ENCODE measurements around the gene TOLLIP.
"Not testable (repeated sequence)": the region's sequence is repeated elsewhere in the genome, so short reads cannot be mapped to it uniquely, and the experiment has no call there.

The TOLLIP gene

DNA sequence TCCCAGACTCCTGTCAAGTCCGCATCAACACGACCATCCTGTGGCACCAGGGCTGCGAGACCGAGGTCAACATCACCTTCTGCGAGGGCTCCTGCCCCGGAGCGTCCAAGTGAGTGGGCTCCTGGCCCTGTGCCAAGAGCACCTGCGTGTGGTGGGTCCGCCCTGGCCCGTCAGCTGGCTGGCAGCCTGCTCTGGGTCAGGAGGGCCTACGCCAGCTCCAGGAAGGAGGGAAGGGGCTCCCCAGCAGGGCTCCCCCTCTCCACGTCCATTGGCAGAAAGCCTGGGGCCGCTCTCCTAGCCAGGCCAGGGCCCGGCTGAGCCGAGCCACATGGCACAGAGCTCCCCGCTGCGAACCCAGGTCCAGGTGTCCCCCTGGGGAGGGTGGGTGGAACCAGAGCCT, 48.8 kb downstream of the TOLLIP start:
- DNase-seq, result no peak

DNA sequence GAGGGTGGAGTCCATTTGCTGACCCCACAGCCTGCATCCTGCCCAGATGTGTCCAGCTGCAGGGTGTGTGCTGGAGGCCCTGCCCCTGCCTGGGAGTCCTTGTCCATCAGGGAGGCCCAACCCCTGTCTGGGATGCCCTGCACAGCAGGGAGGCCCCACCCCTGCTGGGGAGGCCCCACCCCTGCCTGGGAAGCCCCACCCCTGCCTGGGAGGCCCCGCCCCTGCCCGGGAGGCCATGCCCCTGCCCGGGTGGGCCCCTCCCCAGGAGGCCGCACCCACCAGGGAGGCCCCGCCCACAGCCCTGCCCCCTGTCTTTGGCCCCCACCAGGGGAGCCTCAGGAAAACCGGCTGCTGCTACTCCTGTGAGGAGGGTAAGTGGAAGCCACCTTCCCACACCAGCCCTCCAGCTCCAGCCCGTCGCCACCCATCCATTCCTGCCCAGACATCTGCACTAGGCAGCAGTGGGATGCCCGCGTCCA, 49.4 kb downstream of the TOLLIP start:
- DNase-seq, result no peak

GRCh38 chr11:1259561-1259960, 49.9 kb downstream of the TOLLIP start:
- DNase-seq, result no peak

DNA sequence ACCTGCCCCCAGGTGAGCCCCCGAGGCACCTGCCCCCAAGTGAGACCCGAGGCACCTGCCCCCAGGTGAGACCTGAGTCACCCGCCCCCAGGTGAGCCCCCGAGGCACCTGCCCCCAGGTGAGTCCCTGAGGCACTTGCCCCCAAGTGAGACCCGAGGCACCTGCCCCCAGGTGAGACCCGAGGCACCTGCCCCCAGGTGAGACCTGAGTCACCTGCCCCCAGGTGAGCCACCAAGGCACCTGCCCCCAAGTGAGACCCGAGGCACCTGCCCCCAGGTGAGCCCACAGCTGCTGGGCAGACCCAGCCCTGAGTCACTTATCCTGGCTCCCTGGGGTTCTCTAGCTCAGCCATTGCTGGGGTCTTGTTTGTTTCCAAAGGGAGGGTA, 50.4 kb downstream of the TOLLIP start:
- DNase-seq, result no peak

GRCh38 chr11:1258401-1259075, 50.9 kb downstream of the TOLLIP start:
- DNase-seq, result no peak

DNA sequence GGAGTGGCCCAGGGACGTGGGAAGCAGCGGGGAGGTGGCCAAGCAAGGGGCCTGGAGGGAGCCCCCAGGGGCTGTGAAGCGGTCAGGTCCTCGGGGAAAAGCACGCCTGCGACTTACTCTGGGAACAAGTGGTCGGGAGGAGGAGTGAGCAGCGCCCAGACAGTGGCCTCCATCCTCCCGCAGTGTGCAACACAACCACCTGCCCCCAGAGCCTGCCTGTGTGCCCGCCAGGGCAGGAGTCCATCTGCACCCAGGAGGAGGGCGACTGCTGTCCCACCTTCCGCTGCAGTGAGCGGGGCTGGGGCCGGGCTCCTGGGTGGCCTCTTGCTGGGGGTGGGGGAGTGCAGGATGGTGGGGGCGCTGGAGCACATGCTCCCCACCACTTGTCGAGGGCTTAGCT, 51.5 kb downstream of the TOLLIP start:
- DNase-seq, result no peak

- no peak for DNase-seq
Measured at GRCh38 chr11:1257366-1257765, 52.1 kb downstream of the TOLLIP start.

- DNase-seq, result no peak
Measured at GRCh38 chr11:1256257-1257045, 53.0 kb downstream of the TOLLIP start.

GRCh38 chr11:1255151-1255550, 54.3 kb downstream of the TOLLIP start:
- DNase-seq, result no peak

GRCh38 chr11:1254733-1255132, 54.7 kb downstream of the TOLLIP start:
- no peak for DNase-seq

DNA sequence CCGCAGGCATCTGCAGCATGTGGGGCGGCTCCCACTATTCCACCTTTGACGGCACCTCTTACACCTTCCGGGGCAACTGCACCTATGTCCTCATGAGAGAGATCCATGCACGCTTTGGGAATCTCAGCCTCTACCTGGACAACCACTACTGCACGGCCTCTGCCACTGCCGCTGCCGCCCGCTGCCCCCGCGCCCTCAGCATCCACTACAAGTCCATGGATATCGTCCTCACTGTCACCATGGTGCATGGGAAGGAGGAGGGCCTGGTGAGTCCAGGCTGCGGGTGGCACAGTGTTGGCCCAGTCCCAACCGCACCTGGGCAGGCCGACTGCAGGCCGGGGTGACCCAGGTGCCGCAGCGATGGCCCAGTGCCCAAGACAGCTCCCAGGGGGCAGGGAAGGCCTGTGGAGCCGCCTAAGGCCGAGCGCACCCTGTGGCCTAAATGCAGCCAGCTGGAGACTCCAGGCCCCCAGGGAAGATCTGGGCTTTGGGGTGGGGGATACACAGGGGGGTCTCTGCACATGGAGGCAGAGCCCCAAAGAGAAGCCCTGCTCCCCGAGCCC, 55.3 kb downstream of the TOLLIP start:
- no peak for DNase-seq

DNA sequence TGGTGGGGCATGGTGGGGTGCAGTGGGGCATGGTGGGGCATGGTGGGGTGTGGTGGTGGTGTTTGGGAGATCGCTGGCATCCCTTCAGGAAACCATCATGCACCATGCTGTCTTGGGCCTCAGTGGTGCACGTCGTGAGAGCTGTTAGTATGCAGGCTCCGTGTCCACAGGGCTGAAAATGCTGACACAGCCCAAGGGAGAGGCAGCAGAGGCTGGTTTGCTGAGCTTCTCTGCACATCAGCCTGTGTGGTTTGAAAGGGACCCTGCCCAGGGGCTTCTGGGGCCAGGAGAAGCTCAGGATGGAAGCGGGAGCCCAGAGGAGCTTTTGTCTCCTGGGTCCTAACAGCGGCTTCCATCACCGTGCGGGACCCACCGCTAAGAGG, 56.3 kb downstream of the TOLLIP start:
- no peak for DNase-seq

GRCh38 chr11:1252371-1253102, 56.9 kb downstream of the TOLLIP start:
- no peak for DNase-seq

- no peak for DNase-seq
Measured at GRCh38 chr11:1251236-1251770, 58.1 kb downstream of the TOLLIP start.

GRCh38 chr11:1250411-1250810, 59.0 kb downstream of the TOLLIP start:
- DNase-seq, result not testable (repeated sequence)

GRCh38 chr11:1248951-1249350, 60.5 kb downstream of the TOLLIP start:
- DNase-seq, result not testable (repeated sequence)

- DNase-seq, result not testable (repeated sequence)
Measured at GRCh38 chr11:1247026-1247425, 62.4 kb downstream of the TOLLIP start.

- DNase-seq, result not testable (repeated sequence)
Measured at GRCh38 chr11:1246301-1246700, 63.1 kb downstream of the TOLLIP start.

- not testable (repeated sequence) for DNase-seq
Measured at GRCh38 chr11:1245717-1246116, 63.7 kb downstream of the TOLLIP start.

DNA sequence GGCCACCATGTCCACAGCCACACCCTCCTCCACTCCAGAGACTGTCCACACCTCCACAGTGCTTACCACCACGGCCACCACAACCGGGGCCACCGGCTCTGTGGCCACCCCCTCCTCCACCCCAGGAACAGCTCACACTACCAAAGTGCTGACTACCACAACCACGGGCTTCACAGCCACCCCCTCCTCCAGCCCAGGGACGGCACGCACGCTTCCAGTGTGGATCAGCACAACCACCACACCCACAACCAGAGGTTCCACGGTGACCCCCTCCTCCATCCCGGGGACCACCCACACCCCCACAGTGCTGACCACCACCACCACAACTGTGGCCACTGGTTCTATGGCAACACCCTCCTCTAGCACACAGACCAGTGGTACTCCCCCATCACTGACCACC, 64.9 kb downstream of the TOLLIP start:
- not testable (repeated sequence) for DNase-seq

DNA sequence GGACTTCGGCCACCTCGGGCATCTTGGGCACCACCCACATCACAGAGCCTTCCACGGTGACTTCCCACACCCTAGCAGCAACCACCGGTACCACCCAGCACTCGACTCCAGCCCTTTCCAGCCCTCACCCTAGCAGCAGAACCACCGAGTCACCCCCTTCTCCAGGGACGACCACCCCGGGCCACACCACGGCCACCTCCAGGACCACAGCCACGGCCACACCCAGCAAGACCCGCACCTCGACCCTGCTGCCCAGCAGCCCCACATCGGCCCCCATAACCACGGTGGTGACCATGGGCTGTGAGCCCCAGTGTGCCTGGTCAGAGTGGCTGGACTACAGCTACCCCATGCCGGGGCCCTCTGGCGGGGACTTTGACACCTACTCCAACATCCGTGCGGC, 65.9 kb downstream of the TOLLIP start:
- DNase-seq, result not testable (repeated sequence)

GRCh38 chr11:1242751-1243150, 66.7 kb downstream of the TOLLIP start:
- not testable (repeated sequence) for DNase-seq

DNA sequence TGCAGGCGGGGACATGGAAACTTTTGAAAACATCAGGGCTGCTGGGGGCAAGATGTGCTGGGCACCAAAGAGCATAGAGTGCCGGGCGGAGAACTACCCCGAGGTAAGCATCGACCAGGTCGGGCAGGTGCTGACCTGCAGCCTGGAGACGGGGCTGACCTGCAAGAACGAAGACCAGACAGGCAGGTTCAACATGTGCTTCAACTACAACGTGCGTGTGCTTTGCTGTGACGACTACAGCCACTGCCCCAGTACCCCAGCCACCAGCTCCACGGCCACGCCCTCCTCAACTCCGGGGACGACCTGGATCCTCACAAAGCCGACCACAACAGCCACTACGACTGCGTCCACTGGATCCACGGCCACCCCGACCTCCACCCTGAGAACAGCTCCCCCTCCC, 67.1 kb downstream of the TOLLIP start:
- DNase-seq, result no peak

All from SHP77 (cell line).